Bronchial epithelial cell (primary cell): ENCODE measurements around the gene CHMP2A. TPM values are rescaled to one million over a fixed set of nuclear protein-coding genes. Genes with fewer than 3 reads are reported as not detected.
"Not testable (repeated sequence)": the region's sequence is repeated elsewhere in the genome, so short reads cannot be mapped to it uniquely, and the experiment has no call there.

Experiments
- DNase-seq: peaks from one replicate; pipeline ENCODE4 v3.0.0-alpha.2; 2010; ENCODE audit warnings: low read depth
- FAIRE-seq: peaks from 2 replicates; lab custom pipeline; 2011; peaks lifted over from hg19 to GRCh38; lab: Jason Lieb, UNC
- H3K27me3 ChIP-seq: 2 replicates; pipeline ENCODE4 v1.5.1; 2011; ENCODE audit warnings: low read length; ENCODE audit not compliant: control insufficient read depth, insufficient read depth
- H3K36me3 ChIP-seq: 2 replicates; pipeline ENCODE4 v1.5.1; 2011; ENCODE audit warnings: low read length; ENCODE audit not compliant: control insufficient read depth, insufficient read depth
- H3K4me3 ChIP-seq: 2 replicates; pipeline ENCODE4 v1.5.1; 2011; ENCODE audit warnings: mild to moderate bottlenecking, low read depth, low read length, control low read depth
- total RNA-seq: library from RNA; depleted of rRNA; stranded (reverse); fragments of >200 nt; gene quantifications from 2 replicates; pipeline ENCODE4 v1.2.1, GENCODE V29; 2014
- TF ChIP-seq, protein P1 (sequence below): IDR thresholded peaks from 2 replicates; pipeline ENCODE4 v1.5.1; 2011; ENCODE audit warnings: mild to moderate bottlenecking, moderate library complexity, low read length, control low read depth, inconsistent platforms; ENCODE audit not compliant: insufficient read depth, severe bottlenecking

Gene CHMP2A
- total RNA-seq, 1 donor from 2014 or later, result 166 TPM

DNA sequence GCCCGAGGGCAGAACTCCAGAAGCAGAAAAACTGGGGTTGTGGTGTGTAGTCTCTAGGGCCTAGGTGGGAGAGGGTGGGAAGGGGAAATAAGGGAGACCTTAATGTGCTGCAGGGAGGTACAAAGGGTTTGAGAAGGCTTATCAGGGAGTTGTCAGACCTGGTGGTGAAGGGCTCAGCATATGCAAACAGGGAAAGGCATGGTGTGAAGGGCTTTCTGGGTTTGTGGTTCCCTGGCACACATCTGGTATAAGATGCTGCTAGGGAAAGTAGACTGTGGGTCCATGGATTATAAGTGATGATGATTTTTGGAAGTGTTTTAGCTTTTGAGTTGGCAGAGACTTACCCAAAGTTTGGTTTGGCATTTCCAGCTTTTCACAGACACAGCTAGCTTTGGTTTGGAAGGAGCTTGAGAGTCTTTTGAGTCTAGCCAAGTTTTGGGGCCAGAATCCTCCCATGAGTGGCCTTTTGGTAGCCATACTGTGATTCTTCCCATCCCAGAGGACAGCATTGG is 8.8 kb downstream of the CHMP2A start:
- H3K4me3 ChIP-seq, result peak overlapping the region; percentile 66
- TF ChIP-seq, protein P1, sequence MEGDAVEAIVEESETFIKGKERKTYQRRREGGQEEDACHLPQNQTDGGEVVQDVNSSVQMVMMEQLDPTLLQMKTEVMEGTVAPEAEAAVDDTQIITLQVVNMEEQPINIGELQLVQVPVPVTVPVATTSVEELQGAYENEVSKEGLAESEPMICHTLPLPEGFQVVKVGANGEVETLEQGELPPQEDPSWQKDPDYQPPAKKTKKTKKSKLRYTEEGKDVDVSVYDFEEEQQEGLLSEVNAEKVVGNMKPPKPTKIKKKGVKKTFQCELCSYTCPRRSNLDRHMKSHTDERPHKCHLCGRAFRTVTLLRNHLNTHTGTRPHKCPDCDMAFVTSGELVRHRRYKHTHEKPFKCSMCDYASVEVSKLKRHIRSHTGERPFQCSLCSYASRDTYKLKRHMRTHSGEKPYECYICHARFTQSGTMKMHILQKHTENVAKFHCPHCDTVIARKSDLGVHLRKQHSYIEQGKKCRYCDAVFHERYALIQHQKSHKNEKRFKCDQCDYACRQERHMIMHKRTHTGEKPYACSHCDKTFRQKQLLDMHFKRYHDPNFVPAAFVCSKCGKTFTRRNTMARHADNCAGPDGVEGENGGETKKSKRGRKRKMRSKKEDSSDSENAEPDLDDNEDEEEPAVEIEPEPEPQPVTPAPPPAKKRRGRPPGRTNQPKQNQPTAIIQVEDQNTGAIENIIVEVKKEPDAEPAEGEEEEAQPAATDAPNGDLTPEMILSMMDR, result no peak
- DNase-seq (no peak), FAIRE-seq (no peak)
- H3K27me3 ChIP-seq, result no peaks in the 10 kb centered on the region
- H3K36me3 ChIP-seq, result peaks cover 45% of the 10 kb centered on the region

DNA sequence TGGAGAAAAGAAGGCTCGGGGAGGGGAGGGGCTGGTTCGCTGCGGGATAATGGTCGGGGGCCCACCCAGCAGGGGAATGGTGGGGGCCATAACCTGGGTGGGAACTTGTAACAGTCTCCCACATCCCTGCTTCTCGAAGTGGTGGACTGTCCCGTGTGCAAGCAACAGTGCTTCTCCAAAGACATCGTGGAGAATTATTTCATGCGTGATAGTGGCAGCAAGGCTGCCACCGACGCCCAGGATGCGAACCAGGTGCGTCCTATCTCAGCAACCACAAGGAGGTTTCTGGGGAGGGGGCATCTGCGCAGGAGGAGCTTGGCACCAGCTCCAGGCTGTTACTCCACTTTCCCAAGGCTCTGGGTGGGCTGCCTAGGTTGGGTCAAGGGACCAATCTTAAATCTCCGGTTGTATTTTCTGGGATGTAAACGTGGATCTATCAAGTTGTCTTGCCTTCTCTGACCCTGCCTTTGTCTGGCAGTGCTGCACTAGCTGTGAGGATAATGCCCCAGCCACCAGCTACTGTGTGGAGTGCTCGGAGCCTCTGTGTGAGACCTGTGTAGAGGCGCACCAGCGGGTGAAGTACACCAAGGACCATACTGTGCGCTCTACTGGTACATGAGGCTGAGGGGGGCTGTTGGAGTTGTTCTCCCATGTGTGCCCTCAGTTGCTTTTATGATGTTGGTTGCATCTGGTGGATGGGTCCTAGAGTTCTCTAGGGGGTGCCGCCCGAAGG is 9.5 kb downstream of the CHMP2A start:
- Histone ChIP-seq H3K36me3 (peaks cover 40% of the 10 kb centered on the region), H3K4me3 (peak overlapping the region; percentile 66)

DNA sequence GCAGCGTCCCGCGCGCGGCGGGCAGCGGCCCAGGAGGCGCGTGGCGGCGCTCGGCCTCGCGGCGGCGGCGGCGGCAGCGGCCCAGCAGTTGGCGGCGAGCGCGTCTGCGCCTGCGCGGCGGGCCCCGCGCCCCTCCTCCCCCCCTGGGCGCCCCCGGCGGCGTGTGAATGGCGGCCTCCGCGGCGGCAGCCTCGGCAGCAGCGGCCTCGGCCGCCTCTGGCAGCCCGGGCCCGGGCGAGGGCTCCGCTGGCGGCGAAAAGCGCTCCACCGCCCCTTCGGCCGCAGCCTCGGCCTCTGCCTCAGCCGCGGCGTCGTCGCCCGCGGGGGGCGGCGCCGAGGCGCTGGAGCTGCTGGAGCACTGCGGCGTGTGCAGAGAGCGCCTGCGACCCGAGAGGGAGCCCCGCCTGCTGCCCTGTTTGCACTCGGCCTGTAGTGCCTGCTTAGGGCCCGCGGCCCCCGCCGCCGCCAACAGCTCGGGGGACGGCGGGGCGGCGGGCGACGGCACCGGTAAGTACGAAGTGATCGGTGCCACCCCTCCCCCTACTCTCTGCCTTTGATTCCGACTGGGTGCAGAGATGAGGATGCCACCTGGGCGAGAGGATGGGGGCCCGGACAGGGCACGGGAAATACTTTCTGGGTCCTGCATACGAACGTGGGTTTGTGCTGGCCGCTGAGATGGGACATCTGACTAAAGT is 10.2 kb downstream of the CHMP2A start:
- H3K27me3 ChIP-seq, result no peaks in the 10 kb centered on the region
- DNase-seq (no peak), FAIRE-seq (no peak)
- H3K4me3 ChIP-seq, result peak overlapping the region; percentile 66
- TF ChIP-seq, protein P1, result no peak
- H3K36me3 ChIP-seq, result peaks cover 34% of the 10 kb centered on the region

More for the DNA sequence above, 9.5 kb downstream of the CHMP2A start:
- TF ChIP-seq, protein P1, result no peak
- FAIRE-seq, result no peak
- no peaks in the 10 kb centered on the region for H3K27me3 ChIP-seq
- DNase-seq, result no peak

DNA sequence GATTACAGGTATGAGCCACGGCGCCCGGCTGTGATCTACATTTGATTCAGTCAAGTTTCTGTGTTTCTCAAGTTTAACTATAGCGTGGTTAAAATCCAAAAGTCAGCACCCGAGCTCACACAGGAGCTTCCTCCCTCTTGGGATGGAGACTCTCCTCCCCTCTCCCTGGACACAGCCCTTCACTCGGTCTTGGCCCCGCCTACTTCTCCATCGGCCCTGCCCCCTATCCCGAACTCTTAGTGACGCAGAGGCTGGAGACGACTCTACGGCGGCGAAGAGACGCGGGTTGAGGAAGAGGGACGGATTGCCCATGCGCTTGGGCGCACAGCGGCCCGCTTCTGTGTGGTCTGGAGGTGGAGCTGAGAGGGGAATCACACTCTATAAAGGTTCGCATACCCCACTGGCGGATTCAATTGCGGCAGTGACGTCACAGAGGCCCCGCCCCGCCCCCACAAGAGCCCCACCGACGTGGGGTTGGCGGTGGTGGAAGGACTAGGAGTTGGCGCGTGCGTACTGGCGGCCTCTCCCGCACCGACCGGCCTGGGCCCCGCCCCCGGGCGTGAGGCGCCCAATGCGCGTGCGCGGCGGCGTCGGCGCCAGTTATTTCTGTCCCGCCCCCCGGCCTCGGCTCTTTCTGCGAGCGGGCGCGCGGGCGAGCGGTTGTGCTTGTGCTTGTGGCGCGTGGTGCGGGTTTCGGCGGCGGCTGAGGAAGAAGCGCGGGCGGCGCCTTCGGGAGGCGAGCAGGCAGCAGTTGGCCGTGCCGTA is 10.9 kb downstream of the CHMP2A start, which contains the start of gene TRIM28:
TRIM28 (plus strand) TSS at position 239 of the 765 bp plus-strand sequence. CDS start 694 bp downstream, outside the sequence.
- Histone ChIP-seq H3K4me3 (peak within 1 kb of the TSS; percentile 66), H3K36me3 (peaks cover 29% of the 10 kb centered on the region), H3K27me3 (no peaks in the 10 kb centered on the region)
- DNase-seq (peak; percentile 93), FAIRE-seq (peak; percentile 83)
- TF ChIP-seq, protein P1, result no peak

DNA sequence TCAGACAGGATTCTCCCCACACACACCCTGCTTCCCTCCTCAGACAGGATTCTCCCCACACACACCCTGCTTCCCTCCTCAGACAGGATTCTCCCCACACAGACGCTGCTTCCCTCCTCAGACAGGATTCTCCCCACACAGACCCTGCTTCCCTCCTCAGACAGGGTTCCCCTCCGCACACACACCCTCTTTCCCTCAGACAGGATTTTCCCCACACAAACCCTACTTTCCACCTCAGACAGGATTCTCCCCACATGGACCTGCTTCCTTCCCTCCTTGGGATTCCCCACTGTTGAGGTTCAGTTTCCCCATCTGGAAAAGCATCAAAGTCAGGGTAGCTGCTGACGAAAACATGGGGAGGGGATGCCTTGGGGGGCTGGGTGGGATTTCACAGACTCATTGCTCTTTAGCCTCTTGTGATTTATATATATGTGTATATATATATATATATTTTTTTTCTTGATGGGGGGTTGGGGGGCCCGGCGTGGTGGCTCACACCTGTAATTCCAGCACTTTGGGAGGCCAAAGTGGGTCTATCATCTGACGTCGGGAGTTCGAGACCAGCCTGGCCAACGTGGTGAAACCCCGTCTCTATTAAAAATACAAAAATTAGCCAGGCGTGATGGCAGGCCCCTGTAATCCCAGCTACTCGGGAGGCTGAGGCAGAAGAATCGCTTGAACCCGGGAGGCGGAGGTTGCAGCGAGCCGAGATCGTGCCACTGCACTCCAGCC is 12.1 kb downstream of the CHMP2A start:
- FAIRE-seq, DNase-seq, H3K4me3 ChIP-seq, H3K27me3 ChIP-seq: not testable (repeated sequence)
- peaks cover 19% of the 10 kb centered on the region for H3K36me3 ChIP-seq

DNA sequence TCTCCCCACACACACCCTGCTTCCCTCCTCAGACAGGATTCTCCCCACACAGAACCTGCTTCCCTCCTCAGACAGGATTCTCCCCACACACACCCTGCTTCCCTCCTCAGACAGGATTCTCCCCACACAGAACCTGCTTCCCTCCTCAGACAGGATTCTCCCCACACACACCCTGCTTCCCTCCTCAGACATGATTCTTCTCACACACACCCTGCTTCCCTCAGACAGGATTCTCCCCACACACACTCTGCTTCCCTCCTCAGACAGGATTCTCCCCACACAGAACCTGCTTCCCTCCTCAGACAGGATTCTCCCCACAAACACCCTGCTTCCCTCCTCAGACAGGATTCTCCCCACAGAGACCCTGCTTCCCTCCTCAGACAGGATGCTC is 15.7 kb downstream of the CHMP2A start:
- not testable (repeated sequence) for FAIRE-seq, H3K4me3 ChIP-seq, H3K36me3 ChIP-seq, H3K27me3 ChIP-seq, DNase-seq
